Measurements from ENCODE around the gene CACNA2D4.
A peak's percentile ranks its signal among the peaks of the same experiment; 100 is the strongest.

Gene CACNA2D4

DNA sequence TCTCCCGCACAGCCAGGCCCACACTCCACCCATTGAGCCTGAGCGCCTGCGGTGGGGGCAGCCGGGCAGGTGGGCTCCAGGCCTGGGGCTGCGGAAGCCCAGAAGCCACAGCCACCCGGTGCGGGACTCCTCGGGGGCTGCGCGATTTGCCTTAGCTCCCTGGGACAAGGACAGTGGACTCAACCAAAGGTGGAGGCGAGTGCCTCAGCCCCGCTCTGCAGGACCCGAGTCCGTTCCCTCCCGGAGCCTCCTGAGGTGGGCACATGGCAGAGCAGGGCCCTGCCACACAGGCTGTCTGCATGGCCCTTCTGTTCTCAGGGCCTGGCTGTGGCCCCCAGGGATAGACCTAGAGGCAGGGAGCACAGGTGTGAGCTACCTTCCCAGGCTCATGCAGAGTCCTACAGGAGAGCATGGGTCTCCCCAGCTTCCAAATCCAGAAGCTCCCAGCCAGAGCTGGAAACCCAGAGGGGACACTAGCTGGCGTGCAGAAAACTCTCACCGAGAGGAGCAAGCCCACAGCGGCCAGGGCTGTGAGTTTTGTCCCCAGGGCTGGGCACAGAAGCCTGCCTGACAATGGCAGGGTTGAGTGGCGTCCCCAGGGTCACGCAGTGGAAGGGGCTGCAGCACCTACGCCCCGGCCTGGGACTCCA is 120.3 kb downstream of the CACNA2D4 start:
- no peak for DNase-seq

DNA sequence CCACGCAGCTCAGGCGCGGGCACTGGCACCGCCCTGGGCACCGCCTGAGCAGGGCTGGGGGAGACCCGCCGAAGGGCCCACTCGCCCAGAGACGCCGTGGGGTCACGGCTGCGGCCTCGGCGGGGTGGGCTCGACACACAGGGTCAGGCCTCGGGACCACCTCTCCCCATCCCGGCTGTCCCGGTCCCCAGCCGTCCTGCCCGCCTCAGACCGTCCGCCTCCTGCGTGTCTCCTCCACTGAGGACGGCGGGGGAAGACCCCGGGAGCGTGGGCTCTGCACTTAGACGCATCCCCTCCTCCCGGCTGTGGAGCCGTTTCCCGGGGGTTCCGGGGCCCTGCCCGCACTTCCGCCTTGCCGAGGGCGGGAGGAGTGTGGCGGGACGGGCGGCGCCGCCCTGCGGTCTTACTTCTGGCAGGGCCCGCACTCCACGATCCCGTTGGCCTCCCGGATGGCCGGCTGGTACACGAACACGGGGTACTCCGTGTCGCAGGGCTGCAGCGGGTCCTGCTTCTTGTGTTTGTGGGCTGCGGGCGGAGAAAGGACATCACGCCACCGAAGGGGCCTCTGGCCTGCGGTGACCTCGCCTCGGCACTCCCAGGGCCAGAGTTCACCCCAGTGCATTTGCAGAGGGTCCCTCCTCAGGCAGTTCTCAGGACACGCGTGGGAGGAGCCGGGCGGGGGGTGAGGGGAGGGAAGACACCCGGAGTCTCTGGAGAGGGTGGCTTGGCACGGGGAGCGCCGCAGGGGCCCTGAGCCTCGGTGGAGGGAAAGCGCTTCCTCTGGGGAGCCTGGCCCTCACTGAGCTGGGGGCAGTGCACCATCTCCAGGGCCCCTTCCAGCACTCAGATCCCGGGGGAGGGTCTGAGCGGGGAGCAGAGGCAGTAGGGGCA is 121.2 kb downstream of the CACNA2D4 start:
- DNase-seq, result no peak

DNA sequence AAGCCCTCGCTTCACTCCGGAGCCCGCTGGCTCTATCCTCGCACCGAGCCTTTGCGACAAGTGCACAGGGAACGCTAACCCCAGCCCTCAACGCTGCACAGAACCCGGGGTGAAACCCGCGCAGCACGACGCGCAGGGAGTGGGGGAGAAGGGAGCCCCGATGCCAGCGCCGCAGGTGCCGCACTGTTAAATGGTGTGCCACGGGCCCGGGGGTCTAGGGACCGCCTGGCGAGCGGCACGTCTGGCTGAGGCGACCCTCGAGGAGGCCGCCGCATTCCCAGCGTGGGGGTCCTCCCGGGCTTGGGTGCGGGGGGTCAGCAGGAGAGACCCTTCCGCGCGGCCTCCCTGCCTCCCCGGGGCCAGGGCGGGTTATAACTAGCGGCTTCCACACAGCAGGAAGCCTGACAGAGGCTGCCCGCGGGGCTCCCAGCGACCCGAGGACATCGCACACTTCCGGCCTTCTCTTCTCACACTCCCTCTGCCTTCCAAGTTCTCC is 121.9 kb downstream of the CACNA2D4 start:
- no peak for DNase-seq

DNA sequence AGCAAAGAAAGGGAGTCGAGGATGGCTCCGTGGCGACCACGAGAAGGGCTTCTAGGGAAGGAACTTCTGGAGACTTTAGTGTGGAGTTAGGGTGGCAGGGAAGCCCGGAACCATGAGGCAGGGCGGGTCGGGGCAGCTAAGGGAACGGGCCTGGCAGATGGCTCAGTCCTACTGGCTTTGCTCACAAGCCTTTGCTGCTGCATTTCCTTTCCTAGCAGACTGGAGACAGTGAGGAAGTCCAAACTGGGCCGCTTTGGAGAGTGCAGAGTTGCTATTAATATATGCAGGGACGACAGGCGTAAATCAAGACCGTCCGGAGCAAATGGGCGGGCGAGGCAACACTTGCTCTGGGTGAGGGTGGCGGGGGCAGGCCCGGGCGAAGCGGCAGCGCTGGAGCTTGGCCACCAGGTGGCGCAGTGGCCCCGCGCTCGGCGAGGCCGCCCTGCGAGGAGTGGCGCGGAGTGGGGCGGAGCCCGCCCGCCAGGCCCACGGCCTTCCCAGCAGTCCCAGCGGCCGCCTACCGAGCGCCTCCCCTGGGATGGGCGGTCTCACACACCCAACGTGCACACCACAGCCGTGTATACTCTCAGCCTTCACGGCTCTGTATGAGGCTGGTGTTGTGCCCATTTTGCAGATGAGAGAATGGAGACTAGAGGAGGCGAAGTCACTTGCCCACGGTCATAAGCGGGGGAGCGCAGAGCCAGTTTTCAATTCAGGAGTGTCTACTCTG is 122.5 kb downstream of the CACNA2D4 start:
- peak; percentile 76 for DNase-seq

DNA sequence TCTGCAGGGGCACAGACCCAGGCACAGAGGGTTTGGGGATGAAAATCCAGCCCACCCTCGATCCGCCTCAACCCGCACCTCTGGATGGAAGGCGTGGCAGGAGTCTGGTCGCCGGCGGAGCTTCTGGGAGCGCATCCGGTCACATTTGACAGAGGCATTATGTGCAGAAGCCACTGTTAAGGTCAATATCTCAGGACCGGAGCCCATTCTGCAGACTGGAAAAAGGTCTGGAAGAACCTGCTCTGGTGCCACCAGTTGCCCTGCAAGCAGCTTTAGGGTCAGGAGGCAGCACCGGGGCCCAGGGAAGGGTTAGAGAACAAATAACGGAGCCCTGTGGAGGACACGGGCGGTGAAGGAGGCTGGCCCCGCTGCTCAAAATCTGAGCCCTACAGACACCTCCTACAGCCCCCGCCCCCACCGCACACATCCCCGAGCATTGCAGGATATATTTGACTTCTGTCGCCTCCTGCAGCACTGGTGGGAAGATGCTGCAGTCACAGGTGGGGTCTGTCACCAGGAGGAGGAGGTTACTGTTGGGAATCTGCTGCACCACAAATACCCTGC is 123.1 kb downstream of the CACNA2D4 start:
- no peak for DNase-seq

DNA sequence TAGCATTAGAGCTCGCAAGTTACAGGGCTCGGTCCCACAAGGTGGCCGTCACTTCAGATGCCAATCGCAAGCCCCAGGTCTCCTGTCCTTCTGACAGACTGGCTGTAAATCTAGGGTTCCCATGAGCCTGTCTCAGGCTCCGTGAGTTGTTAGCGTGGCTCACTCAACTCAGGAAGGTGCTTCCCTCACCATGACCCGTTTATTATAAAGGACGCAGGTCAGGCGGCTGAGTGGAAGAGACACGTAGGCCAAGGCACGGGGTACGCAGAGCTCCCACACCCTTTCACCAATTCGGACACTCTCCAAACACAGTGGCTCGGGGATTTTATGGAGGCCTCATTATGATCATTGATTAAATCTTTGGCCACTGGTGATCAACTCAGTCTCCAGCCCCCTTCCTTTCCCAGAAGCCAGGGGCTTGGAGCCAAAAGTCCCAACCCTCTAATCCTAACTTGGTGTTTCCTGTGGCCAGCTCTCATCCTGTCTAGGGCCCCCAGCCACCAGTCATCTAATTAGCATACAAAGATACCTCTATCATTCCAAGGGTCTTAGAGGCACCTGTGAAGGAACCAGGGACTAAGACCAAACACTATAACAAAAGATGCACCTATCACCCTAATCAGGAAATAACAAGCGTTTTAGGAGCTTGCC is 123.9 kb downstream of the CACNA2D4 start:
- no peak for DNase-seq

DNA sequence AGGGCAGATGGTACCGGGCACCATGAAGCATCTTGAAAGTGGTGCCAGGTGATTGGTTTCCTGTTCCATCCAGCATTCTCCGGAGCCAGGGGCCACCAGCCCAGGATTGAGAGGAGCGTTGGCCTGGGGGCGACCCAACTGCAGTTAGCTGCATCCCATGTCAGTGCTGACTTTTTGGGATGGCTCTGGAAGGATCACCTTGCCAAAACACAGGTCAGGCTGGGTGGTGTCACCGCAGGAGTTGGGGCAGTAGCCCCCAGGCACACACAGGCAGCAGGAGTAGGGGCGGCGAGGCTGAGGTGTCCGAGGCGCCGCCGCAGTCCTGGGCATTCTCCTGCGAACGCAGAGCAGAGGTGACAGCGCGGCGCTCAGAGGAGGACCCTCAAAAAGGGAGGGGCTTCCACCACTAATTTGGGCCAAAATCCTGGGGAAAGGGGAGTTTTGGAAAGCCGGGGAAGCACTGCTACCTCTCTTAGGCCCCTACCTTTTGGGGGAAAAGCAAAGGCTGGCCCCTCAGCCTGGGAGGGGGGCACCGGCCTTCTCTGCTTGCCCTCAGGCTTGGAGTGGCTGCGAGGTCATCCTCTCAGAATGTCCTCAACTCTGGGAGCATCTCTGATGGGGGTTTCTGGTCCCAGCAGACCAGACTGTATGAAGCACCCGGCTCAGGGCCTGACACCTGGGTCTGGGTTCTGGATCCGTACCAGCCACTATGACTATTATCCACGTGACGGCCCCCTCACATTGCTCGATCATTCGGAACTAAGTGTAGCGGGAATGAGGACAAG is 124.8 kb downstream of the CACNA2D4 start:
- no peak for DNase-seq

- no peak for DNase-seq
Measured at GRCh38 chr12:1792406-1792805, 126.0 kb downstream of the CACNA2D4 start.

DNA sequence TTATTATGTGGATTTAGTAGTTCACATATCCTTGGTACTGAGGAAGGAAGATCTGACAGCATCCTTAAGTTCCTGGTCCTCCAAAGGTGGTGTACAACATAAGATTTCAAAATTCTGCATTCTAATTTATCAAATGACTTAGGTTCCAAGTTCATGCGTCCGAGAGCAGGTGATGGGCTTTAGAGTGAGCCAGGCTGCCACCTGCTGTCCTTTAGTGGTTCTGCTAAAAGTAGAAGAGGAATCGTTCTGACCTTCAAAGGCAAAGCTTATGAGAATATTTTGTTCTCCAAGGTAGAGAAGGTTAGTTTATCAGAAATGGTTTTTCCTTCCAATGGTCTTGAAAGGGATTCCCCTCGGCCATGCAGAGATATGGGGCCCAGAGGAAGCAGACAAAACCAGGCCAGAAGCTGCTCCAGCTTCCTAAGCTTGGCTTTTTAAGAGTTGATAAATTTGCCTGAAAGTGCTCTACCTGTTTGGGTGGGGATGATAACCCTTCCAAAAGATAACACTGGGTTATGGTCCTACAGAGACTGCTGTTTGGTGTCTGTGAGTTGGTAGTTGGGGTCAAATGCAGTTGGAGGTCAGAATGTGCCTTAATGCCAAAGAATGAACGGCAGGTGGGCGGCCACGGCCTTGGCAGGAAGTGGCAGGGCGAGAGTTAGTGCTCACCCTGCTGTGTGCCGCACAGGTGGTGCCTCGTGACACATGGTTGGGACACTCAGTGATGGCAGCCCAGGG is 127.2 kb downstream of the CACNA2D4 start:
- peak; percentile 74 for DNase-seq

DNA sequence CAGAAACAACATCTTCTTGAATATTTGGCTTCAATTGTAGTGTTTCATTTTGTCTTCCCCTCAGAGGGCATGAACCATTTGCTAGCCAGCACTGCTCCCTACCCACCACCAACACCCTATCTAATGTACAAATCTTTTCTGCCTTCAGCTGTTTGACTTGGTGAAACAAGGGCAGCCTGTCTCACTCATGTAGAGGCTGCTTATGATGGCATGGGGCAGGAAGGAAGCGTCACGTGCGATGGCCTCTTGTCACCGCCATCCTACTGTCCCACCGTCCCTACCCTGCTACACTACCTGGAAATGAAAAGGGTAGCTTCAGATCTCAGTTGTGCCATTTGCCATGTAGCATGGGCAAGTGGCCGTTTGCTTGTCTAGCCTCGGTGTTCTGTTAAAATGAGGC is 128.0 kb downstream of the CACNA2D4 start:
- no peak for DNase-seq

DNA sequence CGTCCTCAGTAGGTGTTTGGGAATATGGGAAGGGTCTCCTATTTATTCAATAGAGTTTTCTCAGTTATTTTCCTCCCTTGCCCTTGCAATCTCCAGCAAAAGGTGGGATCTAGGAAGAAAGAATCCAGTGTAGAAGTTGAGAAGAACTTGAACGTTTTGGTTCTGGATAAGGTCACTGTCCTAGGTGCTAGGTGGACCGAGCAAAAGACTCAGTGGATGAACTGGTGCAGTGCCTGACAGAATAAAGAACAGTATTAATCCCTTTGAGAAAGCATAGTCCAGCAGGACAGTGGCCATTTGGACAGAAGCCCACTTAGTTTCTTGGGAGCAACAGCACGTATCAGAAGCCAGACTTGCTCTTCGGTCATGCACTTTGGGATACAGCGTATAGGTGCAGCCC is 130.7 kb downstream of the CACNA2D4 start:
- DNase-seq, result no peak

GRCh38 chr12:1782215-1782614 is 136.2 kb downstream of the CACNA2D4 start:
- DNase-seq, result no peak

- DNase-seq, result no peak
Measured at GRCh38 chr12:1781772-1782171, 136.7 kb downstream of the CACNA2D4 start.

DNA sequence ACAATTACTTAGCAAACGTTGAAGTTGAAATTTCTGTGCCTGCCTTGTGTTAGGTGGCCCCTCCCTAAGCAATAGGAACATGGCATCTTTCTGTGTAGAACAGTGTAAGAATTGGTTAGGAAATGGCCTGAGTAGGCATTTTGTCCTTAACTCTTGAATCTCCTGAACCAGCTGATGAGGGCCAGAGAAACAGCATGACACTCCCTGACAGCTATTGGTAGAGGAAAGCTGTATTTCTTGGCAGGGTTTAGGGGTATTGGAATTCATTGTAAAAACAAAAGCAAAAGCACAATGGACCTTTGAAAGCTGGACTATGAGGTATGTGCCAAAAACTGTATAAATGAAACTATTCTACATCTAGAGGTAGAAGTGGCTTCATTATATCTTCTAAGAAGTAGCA is 138.7 kb downstream of the CACNA2D4 start:
- no peak for DNase-seq

- DNase-seq, result no peak
Measured at GRCh38 chr12:1778911-1779310, 139.5 kb downstream of the CACNA2D4 start.

DNA sequence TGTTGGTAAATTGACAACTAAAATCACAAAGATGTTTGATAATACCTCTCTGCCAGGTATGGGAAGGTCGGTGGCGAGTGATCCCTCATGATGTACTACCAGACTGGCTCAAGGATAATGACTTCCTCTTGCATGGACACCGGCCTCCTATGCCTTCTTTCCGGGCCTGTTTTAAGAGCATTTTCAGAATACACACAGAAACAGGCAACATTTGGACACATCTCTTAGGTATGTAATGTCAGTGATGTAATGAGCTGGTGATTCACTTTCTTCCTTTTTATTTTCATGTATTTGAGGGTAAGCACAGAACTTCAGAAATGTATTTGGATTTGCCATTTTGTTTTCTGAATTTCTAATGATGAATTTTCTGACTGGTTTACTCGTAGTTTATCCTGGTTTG is 140.7 kb downstream of the CACNA2D4 start:
- DNase-seq, result no peak

DNA sequence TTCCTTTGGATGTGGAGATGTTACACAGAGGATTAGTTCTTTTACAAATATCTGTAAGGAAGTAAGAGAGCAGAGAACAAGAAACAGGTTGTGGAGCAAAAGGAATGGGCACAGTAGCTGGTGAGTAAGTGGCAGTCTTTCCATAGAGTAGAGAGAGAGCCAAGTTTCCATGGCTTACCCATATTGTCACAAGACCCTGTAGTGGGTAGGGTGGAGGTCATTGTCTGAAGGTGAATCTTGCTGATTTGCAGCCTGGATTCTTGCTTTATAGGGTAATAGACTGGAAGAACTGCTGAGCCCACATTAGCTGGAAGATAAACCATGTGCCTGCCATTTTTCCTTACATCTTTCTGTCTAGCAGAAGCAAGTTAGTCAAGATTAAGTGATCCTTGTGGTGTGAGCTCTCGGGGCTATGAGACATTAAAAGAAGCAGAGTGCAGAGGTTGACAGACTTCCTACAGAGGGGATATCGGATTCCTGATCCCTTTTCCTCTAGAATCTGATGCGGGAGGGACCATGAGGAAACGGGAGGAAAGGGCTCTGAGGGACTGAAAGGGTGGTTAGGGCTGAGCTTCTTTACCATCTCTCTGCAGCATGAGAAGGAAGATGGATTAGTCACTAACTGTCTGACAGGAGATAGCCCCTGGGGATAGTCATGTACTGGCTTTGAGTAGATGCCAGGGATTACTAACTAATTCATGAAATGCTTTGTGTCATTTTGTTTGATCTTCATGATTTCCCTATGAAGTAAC is 142.1 kb downstream of the CACNA2D4 start:
- no peak for DNase-seq

- no peak for DNase-seq
Measured at GRCh38 chr12:1773937-1774655, 144.4 kb downstream of the CACNA2D4 start.

- DNase-seq, result no peak
Measured at GRCh38 chr12:1769809-1770494, 148.5 kb downstream of the CACNA2D4 start.

Measured in NCI-H1092 treated with DMSO at 0.1 percent for 48 hours (cell line).